GM19193 (cell line): Measurements from ENCODE around the gene CDK9.
A peak's percentile ranks its signal among the peaks of the same experiment; 100 is the strongest.

Source experiments
- POLR2A ChIP-seq: IDR thresholded peaks from 4 replicates; pipeline ENCODE4 v1.6.1; 2011; ENCODE audit not compliant: insufficient read depth, insufficient read length; ENCODE audit errors: extremely low read depth

The CDK9 gene

GRCh38 chr9:127785933-127786772 lies at the start of gene CDK9:
CDK9 (plus strand) TSS chr9:127786034; CDS start chr9:127786149, 115 bp downstream.
- peak; percentile 65 for TF ChIP-seq POLR2A

- no peak for TF ChIP-seq POLR2A
Measured at GRCh38 chr9:127738666-127739065, 47.2 kb upstream of the CDK9 start.

GRCh38 chr9:127739614-127740330 lies 46.1 kb upstream of the CDK9 start:
- TF ChIP-seq POLR2A, result no peak

DNA sequence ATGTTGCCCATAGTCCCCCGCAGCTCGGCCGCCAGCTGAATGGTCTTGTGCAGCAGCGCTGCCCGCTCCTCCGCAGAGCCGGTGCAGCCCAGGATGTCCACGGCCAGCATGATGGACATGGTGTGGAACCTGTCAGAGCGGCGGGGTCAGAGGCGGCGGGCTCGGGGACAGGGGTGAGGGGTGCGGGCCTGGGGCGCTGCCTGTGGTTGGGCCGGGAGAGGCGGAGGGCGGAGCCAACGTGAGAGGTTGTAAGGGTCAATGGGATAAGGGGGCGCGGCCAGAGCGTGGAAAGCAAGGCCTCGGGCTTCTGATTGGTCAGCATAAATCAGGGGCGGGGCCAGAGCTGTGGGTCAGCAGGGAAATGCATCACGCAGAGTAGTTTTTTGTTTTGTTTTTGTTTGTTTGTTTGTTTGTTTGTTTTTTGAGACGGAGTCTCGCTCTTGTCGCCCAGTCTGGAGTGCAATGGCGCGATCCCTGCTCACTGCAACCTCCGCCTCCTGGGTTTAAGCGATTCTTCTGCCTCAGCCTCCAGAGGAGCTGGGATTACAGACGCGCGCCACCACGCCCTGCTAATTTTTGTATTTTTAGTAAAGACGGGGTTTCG lies 43.9 kb upstream of the CDK9 start:
- TF ChIP-seq POLR2A, result no peak

GRCh38 chr9:127742435-127743088 lies 43.3 kb upstream of the CDK9 start:
- TF ChIP-seq POLR2A, result no peak

- no peak for TF ChIP-seq POLR2A
Measured at GRCh38 chr9:127744398-127745110, 41.3 kb upstream of the CDK9 start.

- no peak for TF ChIP-seq POLR2A
Measured at GRCh38 chr9:127746959-127747569, 38.8 kb upstream of the CDK9 start.

GRCh38 chr9:127749090-127749787 lies 36.6 kb upstream of the CDK9 start:
- TF ChIP-seq POLR2A, result no peak

DNA sequence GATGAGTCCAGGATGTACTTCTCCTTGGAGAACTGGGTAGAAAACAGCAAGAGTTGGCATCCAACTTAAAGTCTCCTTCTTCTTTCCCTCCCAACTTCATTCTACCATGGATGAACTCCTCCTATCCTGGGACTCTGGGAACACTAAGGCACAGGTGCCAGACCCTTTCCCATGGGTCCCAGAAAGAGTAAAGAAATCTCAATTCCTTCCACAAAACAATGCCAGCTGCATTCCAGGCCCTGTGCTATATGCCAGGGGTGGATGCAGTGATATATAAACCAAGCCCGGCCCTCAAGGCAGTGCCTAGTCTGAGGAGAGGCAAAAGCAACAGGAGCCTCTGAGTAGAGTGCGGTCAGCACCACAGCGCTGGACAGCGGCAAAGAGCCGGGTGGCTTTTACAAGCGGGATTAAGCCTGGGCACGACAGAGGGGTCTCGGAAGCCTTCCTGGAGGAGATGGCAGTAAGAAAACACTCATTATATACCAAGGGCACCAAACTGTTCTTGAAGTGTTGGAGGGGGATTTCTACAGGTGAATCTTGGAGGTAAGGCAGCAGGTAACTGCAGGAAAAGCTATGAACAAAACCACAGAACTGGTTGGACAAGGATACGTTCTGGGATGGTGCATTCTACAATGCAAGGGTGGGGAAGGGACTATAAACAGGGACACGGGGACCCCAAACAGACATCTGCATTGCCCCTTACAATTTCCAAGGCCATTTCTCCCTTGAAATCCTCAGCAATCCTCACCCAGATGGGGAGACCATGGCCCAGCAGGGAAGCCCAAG lies 34.4 kb upstream of the CDK9 start:
- TF ChIP-seq POLR2A, result no peak

- no peak for TF ChIP-seq POLR2A
Measured at GRCh38 chr9:127753148-127753547, 32.7 kb upstream of the CDK9 start.

- TF ChIP-seq POLR2A, result no peak
Measured at GRCh38 chr9:127753622-127754021, 32.2 kb upstream of the CDK9 start.

DNA sequence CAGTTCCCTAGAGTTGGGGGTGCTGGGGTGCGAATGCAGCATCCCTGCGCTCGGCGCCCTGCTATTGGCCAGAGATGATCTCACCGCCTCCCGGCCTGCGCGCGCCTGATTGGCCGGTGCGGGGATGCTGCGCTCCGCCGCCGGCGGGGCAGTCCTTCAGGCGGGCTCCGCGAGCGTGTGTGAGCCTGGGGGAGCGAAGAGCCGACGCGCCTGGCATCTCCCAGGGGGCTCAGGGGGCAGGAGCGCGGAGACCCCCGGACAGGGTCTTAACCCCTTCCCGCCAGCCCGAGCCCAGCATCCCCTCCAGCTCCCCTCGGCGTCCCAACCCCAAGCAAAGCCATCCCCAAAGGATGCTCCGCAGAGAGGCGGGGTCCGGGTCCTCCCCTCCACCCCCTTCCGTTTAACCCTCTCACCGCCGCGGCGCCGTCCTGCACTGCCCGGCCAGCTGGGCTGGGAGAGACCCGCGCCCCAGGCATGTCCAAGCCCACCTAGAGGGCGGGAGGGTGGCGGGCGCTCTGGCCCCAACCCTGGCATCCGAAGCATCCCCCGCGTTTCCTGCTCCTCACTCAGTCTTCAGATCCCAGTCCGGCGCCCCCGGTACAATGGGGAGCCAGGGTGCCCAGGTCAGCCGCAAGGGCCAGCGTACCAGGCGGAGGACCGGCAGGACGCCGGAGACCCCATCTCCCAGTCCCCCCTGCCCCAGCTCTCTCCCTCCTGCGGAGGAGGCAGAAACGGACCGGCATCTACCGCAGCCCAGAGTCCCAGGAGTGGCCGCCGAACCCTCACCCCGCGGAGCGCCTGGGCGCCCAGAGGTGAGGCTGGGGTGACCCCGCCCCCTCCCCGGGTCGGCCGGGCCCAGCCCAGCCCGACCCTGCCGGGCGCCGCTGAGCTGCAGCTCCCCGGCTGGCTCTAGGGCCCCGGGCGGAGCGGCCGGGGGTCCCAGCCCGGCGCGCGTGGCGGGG lies 31.5 kb upstream of the CDK9 start:
- no peak for TF ChIP-seq POLR2A
